Activated T-cell treated with anti-CD3 and anti-CD28 coated beads, Interleukin-2, amount 50 U/mL, for 72 hours (primary cell): ENCODE data around the gene GABPA. TPM values are rescaled to one million over a fixed set of nuclear protein-coding genes. Genes with fewer than 3 reads are reported as not detected.

ENCODE experiments used
- ATAC-seq, 2 donors: fragments of 150-1000 bp; cut with Tn5 transposase; replicated peaks in 1 of 2; 2 replicates each; pipeline ENCODE4 v1.10.0; 2021; ENCODE audit warnings: moderate library complexity in 2 of 2, mild to moderate bottlenecking in 1 of 2
- DNase-seq, 2 donors: peaks; one replicate each; pipeline ENCODE4 v3.0.0; 2021 to 2022; ENCODE audit warnings: mixed read lengths in 1 of 2
- H3K27ac Mint-ChIP-seq: one replicate; pipeline ENCODE4 v1.8.0; 2022; ENCODE audit warnings: mild to moderate bottlenecking, moderate library complexity, mixed read lengths
- H3K27me3 Mint-ChIP-seq: one replicate; pipeline ENCODE4 v1.8.0; 2022; ENCODE audit warnings: low read depth, mixed read lengths
- H3K36me3 Mint-ChIP-seq, 2 donors: one replicate each; pipeline ENCODE4 v1.8.0; 2022; ENCODE audit warnings: mixed read lengths in 2 of 2, mild to moderate bottlenecking in 1 of 2; ENCODE audit not compliant: insufficient read depth in 2 of 2
- H3K4me1 Mint-ChIP-seq: one replicate; pipeline ENCODE4 v1.8.0; 2022; ENCODE audit warnings: low read depth, mixed read lengths
- H3K4me3 Mint-ChIP-seq, 2 donors: one replicate each; pipeline ENCODE4 v1.8.0; 2022; ENCODE audit warnings: mild to moderate bottlenecking in 2 of 2, mixed read lengths in 2 of 2, moderate library complexity in 2 of 2
- H3K9me3 Mint-ChIP-seq, 2 donors: one replicate each; pipeline ENCODE4 v1.8.0; 2022; ENCODE audit warnings: mixed read lengths in 2 of 2
- total RNA-seq, 2 donors: library from RNA; stranded (reverse); gene quantifications; one replicate each; pipeline ENCODE4 v1.2.3, GENCODE V29; 2022

GABPA gene
- total RNA-seq, 2 donors from 2014 or later, result 27.3 to 29.7 TPM

DNA sequence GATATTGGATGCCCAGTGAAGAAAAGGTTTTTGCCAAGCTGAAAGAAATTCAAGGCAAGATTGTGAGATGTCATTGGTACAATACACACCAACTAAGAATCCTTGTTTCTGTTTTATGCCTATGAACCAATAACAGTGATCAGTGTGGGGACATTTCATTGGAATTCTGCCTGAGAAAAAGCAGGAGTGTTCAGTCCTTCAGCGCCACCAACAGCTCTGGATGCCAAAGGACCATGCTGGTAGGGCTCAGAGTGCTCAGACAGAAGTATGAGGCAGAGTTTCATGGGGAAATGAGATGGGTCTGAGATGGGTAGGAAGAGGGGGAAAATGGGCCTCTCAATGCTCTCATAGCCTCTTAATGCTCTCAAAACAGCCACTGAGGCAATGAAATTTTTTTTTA is 56.5 kb downstream of the GABPA start:
- Mint-ChIP-seq H3K27ac (no peak overlapping the region), H3K4me3 (no peak overlapping the region), H3K9me3 (no peaks in the 10 kb centered on the region), H3K4me1 (peaks cover 12% of the 10 kb centered on the region), H3K36me3 (no peaks in the 10 kb centered on the region), H3K27me3 (peaks cover 7% of the 10 kb centered on the region)
- ATAC-seq, result no peak
- no peak for DNase-seq

GRCh38 chr21:25801217-25802014 is 66.6 kb downstream of the GABPA start:
- H3K27me3 Mint-ChIP-seq, result peaks cover 8% of the 10 kb centered on the region
- peak overlapping the region; percentile 45 to 47 for H3K4me3 Mint-ChIP-seq
- no peaks in the 10 kb centered on the region for H3K36me3 Mint-ChIP-seq
- peaks cover 9% of the 10 kb centered on the region for H3K4me1 Mint-ChIP-seq
- no peaks in the 10 kb centered on the region for H3K9me3 Mint-ChIP-seq
- DNase-seq, result peak; percentile 91 to 93
- ATAC-seq, result peak; percentile 100
- no peak overlapping the region for H3K27ac Mint-ChIP-seq

DNA sequence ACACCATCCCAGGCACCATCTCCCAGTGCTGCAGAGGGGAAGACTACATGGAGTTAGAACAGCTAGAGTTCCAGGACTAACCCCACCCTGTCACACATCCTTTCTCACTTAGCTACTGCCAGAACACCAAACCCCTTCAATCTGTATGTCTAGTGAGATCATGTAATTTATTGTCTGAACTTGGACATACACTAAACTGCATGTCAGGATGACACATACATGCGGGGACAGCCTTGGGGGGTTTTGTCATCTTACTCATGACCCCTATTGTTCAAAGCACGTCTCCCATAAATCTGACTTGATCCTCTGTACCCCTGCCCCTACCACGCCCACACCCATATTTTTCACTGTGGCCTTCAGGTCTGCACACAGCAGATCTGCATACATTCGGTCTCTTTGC is 71.3 kb downstream of the GABPA start:
- Mint-ChIP-seq H3K4me1 (peaks cover 25% of the 10 kb centered on the region), H3K27ac (no peak overlapping the region), H3K4me3 (no peak overlapping the region), H3K9me3 (no peaks in the 10 kb centered on the region), H3K27me3 (peaks cover 8% of the 10 kb centered on the region), H3K36me3 (no peaks in the 10 kb centered on the region)
- DNase-seq (no peak), ATAC-seq (no peak)

- Mint-ChIP-seq H3K9me3 (no peaks in the 10 kb centered on the region), H3K4me1 (peaks cover 16% of the 10 kb centered on the region), H3K27ac (no peak overlapping the region), H3K36me3 (no peaks in the 10 kb centered on the region), H3K4me3 (no peak overlapping the region), H3K27me3 (no peaks in the 10 kb centered on the region)
- ATAC-seq (no peak), DNase-seq (no peak)
These were observed 72.4 kb downstream of the GABPA start for GRCh38 chr21:25807191-25807590.

DNA sequence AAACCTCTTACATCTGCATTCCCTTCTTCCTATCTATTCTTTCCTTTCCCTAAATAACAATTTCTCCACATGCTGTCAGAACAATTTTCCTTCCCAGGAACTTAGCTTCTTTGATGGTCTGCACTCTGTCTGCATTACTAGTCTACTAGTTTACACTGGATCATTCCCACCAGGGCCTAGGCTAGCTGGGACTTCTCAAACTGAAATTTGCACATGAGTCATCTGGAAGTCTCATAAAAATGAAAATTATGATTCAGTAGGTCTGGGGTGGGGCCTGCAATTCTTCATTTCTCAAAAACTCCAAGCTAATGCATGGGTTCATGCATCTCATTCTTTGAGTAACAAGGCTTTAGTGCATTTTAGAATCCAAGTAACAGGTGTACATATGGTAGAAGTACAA is 74.2 kb downstream of the GABPA start:
- no peaks in the 10 kb centered on the region for H3K9me3 Mint-ChIP-seq
- H3K27me3 Mint-ChIP-seq, result no peaks in the 10 kb centered on the region
- peak overlapping the region in 1 of 2 donors; percentile 45 for H3K4me3 Mint-ChIP-seq
- ATAC-seq, result peak; percentile 86 to 97
- H3K36me3 Mint-ChIP-seq, result no peaks in the 10 kb centered on the region
- DNase-seq, result peak in 1 of 2 donors; percentile 16
- H3K27ac Mint-ChIP-seq, result no peak overlapping the region
- H3K4me1 Mint-ChIP-seq, result peaks cover 16% of the 10 kb centered on the region

GRCh38 chr21:25811186-25811585 is 76.4 kb downstream of the GABPA start:
- no peak overlapping the region for H3K4me3 Mint-ChIP-seq
- no peak for DNase-seq
- H3K27me3 Mint-ChIP-seq, result no peaks in the 10 kb centered on the region
- H3K27ac Mint-ChIP-seq, result no peak overlapping the region
- H3K36me3 Mint-ChIP-seq, result no peaks in the 10 kb centered on the region
- ATAC-seq, result no peak
- H3K9me3 Mint-ChIP-seq, result no peaks in the 10 kb centered on the region
- H3K4me1 Mint-ChIP-seq, result peaks cover 16% of the 10 kb centered on the region

- no peaks in the 10 kb centered on the region for H3K36me3 Mint-ChIP-seq
- DNase-seq, result no peak
- H3K4me1 Mint-ChIP-seq, result peaks cover 11% of the 10 kb centered on the region
- H3K27me3 Mint-ChIP-seq, result no peaks in the 10 kb centered on the region
- ATAC-seq, result no peak
- H3K27ac Mint-ChIP-seq, result no peak overlapping the region
- H3K9me3 Mint-ChIP-seq, result no peaks in the 10 kb centered on the region
- no peak overlapping the region for H3K4me3 Mint-ChIP-seq
These were observed 79.1 kb downstream of the GABPA start for GRCh38 chr21:25813917-25814316.

GRCh38 chr21:25818121-25818520 is 83.3 kb downstream of the GABPA start:
- ATAC-seq, result no peak
- no peaks in the 10 kb centered on the region for H3K27me3 Mint-ChIP-seq
- H3K4me1 Mint-ChIP-seq, result no peaks in the 10 kb centered on the region
- no peak for DNase-seq
- no peaks in the 10 kb centered on the region for H3K36me3 Mint-ChIP-seq
- H3K4me3 Mint-ChIP-seq, result no peak overlapping the region
- H3K27ac Mint-ChIP-seq, result no peak overlapping the region
- no peaks in the 10 kb centered on the region for H3K9me3 Mint-ChIP-seq

- no peak overlapping the region for H3K4me3 Mint-ChIP-seq
- H3K27ac Mint-ChIP-seq, result no peak overlapping the region
- no peaks in the 10 kb centered on the region for H3K36me3 Mint-ChIP-seq
- no peaks in the 10 kb centered on the region for H3K27me3 Mint-ChIP-seq
- ATAC-seq (no peak), DNase-seq (no peak)
- no peaks in the 10 kb centered on the region for H3K4me1 Mint-ChIP-seq
- no peaks in the 10 kb centered on the region for H3K9me3 Mint-ChIP-seq
These were observed 83.8 kb downstream of the GABPA start for GRCh38 chr21:25818551-25818950.

Other genes with a start within 250 kb of the GABPA start
- 10 to 100 TPM; 42.8 to 50.9 TPM for gene MRPL39, start 127.5 kb upstream of the GABPA start, total RNA-seq
- gene JAM2, start 95.7 kb upstream of the GABPA start, total RNA-seq, result 1 to 10 TPM; 2.0 to 2.7 TPM
- 10 to 100 TPM; 90.0 to 92.1 TPM for gene ATP5PF, start 68 bp upstream of the GABPA start, total RNA-seq